SK-N-SH (cell line): ENCODE measurements around the gene METTL2B. TPM values are rescaled to one million over a fixed set of nuclear protein-coding genes. Genes with fewer than 3 reads are reported as not detected.
"Not testable (repeated sequence)": the region's sequence is repeated elsewhere in the genome, so short reads cannot be mapped to it uniquely, and the experiment has no call there.

Experiments used
- CTCF ChIA-PET: fragments of 300-600, 350-600 bp; formaldehyde crosslinking; extraction: SDS; loops from one replicate; lab custom pipeline; 2021; lab: Yijun Ruan, JAX
- POLR2A ChIA-PET: fragments of 350-600 bp; sonication (Branson Sonifier 250); formaldehyde crosslinking; extraction: SDS; loops from one replicate; lab custom pipeline; 2020; ENCODE audit warnings: antibody characterized with exemption, inconsistent platforms; lab: Yijun Ruan, JAX
- DNase-seq: peaks from one replicate; pipeline ENCODE4 v3.0.0; 2012
- H2AFZ ChIP-seq: fragments of 200-600 bp; sonication (generic); 2 replicates; pipeline ENCODE4 v1.8.1; 2016; ENCODE audit warnings: antibody characterized with exemption, mild to moderate bottlenecking, low read depth
- H3F3A ChIP-seq: fragments of 200-600 bp; sonication (generic); replicated peaks from 2 replicates; pipeline ENCODE3; 2016; ENCODE audit warnings: antibody characterized with exemption, mild to moderate bottlenecking; ENCODE audit not compliant: insufficient read depth
- H3K27ac ChIP-seq, 2 experiments: fragments of 200-500 bp in 1 of 2; fragments of 200-600 bp in 1 of 2; sonication (Bioruptor generic) in 1 of 2; sonication (generic), shearing (Covaris generic) in 1 of 2; 2 replicates each; pipeline versions ENCODE4 v1.5.1 to v1.6.1; 2014 to 2016; ENCODE audit warnings: low read depth in 2 of 2, inconsistent platforms in 1 of 2, low read length in 1 of 2, mild to moderate bottlenecking in 1 of 2, mixed read lengths in 1 of 2
- H3K27me3 ChIP-seq: fragments of 200-600 bp; sonication (generic), shearing (Covaris generic); 2 replicates; pipeline ENCODE4 v1.6.1; 2016; ENCODE audit warnings: mixed run types; ENCODE audit not compliant: insufficient read depth
- H3K36me3 ChIP-seq, 2 experiments: fragments of 200-500 bp in 1 of 2; fragments of 200-600 bp in 1 of 2; sonication (Bioruptor generic) in 1 of 2; sonication (generic) in 1 of 2; replicated peaks in 1 of 2; 2 replicates each; pipeline versions ENCODE3 to v1.5.1; 2014 to 2016; ENCODE audit warnings: low read length in 1 of 2, mild to moderate bottlenecking in 1 of 2; ENCODE audit not compliant: insufficient read depth in 2 of 2, control insufficient read depth in 1 of 2
- H3K4me1 ChIP-seq, 2 experiments: fragments of 200-500 bp in 1 of 2; fragments of 200-600 bp in 1 of 2; sonication (Bioruptor generic) in 1 of 2; sonication (generic), shearing (Covaris generic) in 1 of 2; 2 replicates each; pipeline versions ENCODE4 v1.5.1 to v1.6.1; 2014 to 2016; ENCODE audit warnings: low read depth in 1 of 2, low read length in 1 of 2, mixed run types in 1 of 2; ENCODE audit not compliant: insufficient read depth in 2 of 2, control insufficient read depth in 1 of 2
- H3K4me2 ChIP-seq: fragments of 200-600 bp; sonication (generic), shearing (Covaris generic); 2 replicates; pipeline ENCODE4 v1.6.1; 2017; ENCODE audit warnings: mixed run types
- H3K4me3 ChIP-seq, 2 experiments: fragments of 200-500 bp in 1 of 2; fragments of 200-600 bp in 1 of 2; sonication (Bioruptor generic) in 1 of 2; sonication (generic), shearing (Covaris generic) in 1 of 2; 2 replicates each; pipeline versions ENCODE4 v1.5.1 to v1.8.1; 2014 to 2016; ENCODE audit warnings: low read depth in 2 of 2, inconsistent platforms in 1 of 2, low read length in 1 of 2, mild to moderate bottlenecking in 1 of 2, mixed read lengths in 1 of 2, moderate library complexity in 1 of 2
- H3K79me2 ChIP-seq: fragments of 200-600 bp; sonication (generic); 2 replicates; pipeline ENCODE4 v1.8.1; 2017; ENCODE audit warnings: mild to moderate bottlenecking; ENCODE audit not compliant: insufficient read depth
- H3K9ac ChIP-seq: fragments of 200-600 bp; sonication (generic); 2 replicates; pipeline ENCODE4 v1.6.1; 2017; ENCODE audit warnings: mixed run types
- H3K9me2 ChIP-seq: fragments of 200-600 bp; sonication (generic); 2 replicates; pipeline ENCODE4 v1.6.1; 2017; ENCODE audit warnings: mixed run types
- H3K9me3 ChIP-seq: fragments of 200-600 bp; sonication (generic); 2 replicates; pipeline ENCODE4 v1.6.1; 2017; ENCODE audit warnings: mixed run types, mild to moderate bottlenecking, moderate library complexity
- H4K20me1 ChIP-seq: fragments of 200-600 bp; sonication (generic); 2 replicates; pipeline ENCODE4 v1.6.1; 2017; ENCODE audit warnings: mild to moderate bottlenecking, mixed run types; ENCODE audit not compliant: insufficient read depth
- FOSL2 ChIP-seq: IDR thresholded peaks from 2 replicates; pipeline ENCODE4 v1.4.0; 2012; ENCODE audit warnings: low read depth, mild to moderate bottlenecking, moderate library complexity, borderline replicate concordance
- JUND ChIP-seq: IDR thresholded peaks from 2 replicates; pipeline ENCODE4 v1.4.0; 2012
- MAX ChIP-seq: IDR thresholded peaks from 2 replicates; pipeline ENCODE4 v1.4.0; 2012; ENCODE audit warnings: low read depth
- NFIC ChIP-seq: IDR thresholded peaks from 2 replicates; pipeline ENCODE4 v1.4.0; 2012; ENCODE audit warnings: borderline replicate concordance
- PBX3 ChIP-seq: IDR thresholded peaks from 2 replicates; pipeline ENCODE4; 2012
- POLR2AphosphoS5 ChIP-seq: IDR thresholded peaks from 2 replicates; pipeline ENCODE4 v1.6.1; 2012; ENCODE audit warnings: low read depth, low read length
- REST ChIP-seq: IDR thresholded peaks from 2 replicates; pipeline ENCODE4 v1.6.1; 2012; ENCODE audit warnings: mild to moderate bottlenecking, low read depth, low read length, moderate library complexity
- SIN3A ChIP-seq: IDR thresholded peaks from 2 replicates; pipeline ENCODE4 v1.6.1; 2012; ENCODE audit warnings: low read depth, mild to moderate bottlenecking, low read length, moderate library complexity, borderline replicate concordance
- TAF1 ChIP-seq: IDR thresholded peaks from 2 replicates; pipeline ENCODE4 v1.6.1; 2012; ENCODE audit warnings: low read depth, mild to moderate bottlenecking, low read length, moderate library complexity, borderline replicate concordance
- TCF12 ChIP-seq: IDR thresholded peaks from 2 replicates; pipeline ENCODE4 v1.4.0; 2012
- WGBS: methylation state at CpG from one replicate; pipeline ENCODE4 v1.1.6; 2017; ENCODE audit warnings: low lambda C conversion rate; 5-methylcytosine and 5-hydroxymethylcytosine counted together
- polyA plus RNA-seq, 3 experiments: library from polyadenylated mRNA; depleted of rRNA; stranded (reverse); fragments of >200 nt; gene quantifications; 2 replicates each; pipeline ENCODE4 v1.2.3, GENCODE V29; 2012

Gene METTL2B
- polyA plus RNA-seq, 1 of the 3 experiments (the other 2 are of a cell fraction): 22.5 TPM

- DNase-seq, H2AFZ ChIP-seq, H3K9ac ChIP-seq, H3K9me3 ChIP-seq, H3K79me2 ChIP-seq, H3K9me2 ChIP-seq, H3K36me3 ChIP-seq, H3K27ac ChIP-seq, POLR2A ChIA-PET, H4K20me1 ChIP-seq, H3K4me3 ChIP-seq, H3K4me2 ChIP-seq, H3F3A ChIP-seq, CTCF ChIA-PET, H3K4me1 ChIP-seq, H3K27me3 ChIP-seq: not testable (repeated sequence)
- 90% methylated on average over 11 of the region's 11 CpGs for WGBS
Observed at GRCh38 chr7:128511692-128512091, 35.1 kb downstream of the METTL2B start.

- POLR2A ChIA-PET, H3F3A ChIP-seq, H3K9ac ChIP-seq, H3K4me2 ChIP-seq, H3K27me3 ChIP-seq, DNase-seq, H3K9me3 ChIP-seq, H3K27ac ChIP-seq, H3K4me1 ChIP-seq, H2AFZ ChIP-seq, H3K4me3 ChIP-seq, H3K79me2 ChIP-seq, H4K20me1 ChIP-seq, H3K36me3 ChIP-seq, H3K9me2 ChIP-seq, CTCF ChIA-PET: not testable (repeated sequence)
- WGBS: 56% methylated on average over 6 of the region's 6 CpGs
Observed at GRCh38 chr7:128515232-128515631, 38.7 kb downstream of the METTL2B start.

- H3K9me2 ChIP-seq, CTCF ChIA-PET, H3K27ac ChIP-seq, H3K27me3 ChIP-seq, H3F3A ChIP-seq, H3K9me3 ChIP-seq, H3K4me2 ChIP-seq, POLR2A ChIA-PET, H2AFZ ChIP-seq, H3K79me2 ChIP-seq, H4K20me1 ChIP-seq, DNase-seq, H3K4me1 ChIP-seq, H3K4me3 ChIP-seq, H3K9ac ChIP-seq, H3K36me3 ChIP-seq: not testable (repeated sequence)
- WGBS: 80% methylated on average over 5 of the region's 5 CpGs
Observed at GRCh38 chr7:128517023-128517422, 40.5 kb downstream of the METTL2B start.

GRCh38 chr7:128523226-128523931 is 46.8 kb downstream of the METTL2B start:
- H3K9me3 ChIP-seq, POLR2A ChIA-PET, H3K9me2 ChIP-seq, H3K4me3 ChIP-seq, H3K9ac ChIP-seq, H2AFZ ChIP-seq, H3K27me3 ChIP-seq, H3K4me1 ChIP-seq, H3K4me2 ChIP-seq, H4K20me1 ChIP-seq: not testable (repeated sequence)
- CTCF ChIA-PET: interaction anchor here (0.7 kb wide), 1 partner anchor 62 kb away, joined by 3 read pairs; no protein-coding TSS in a partner anchor
- peak; percentile 45 for DNase-seq
- Histone ChIP-seq H3F3A (peaks cover 34% of the 10 kb centered on the region), H3K36me3 (peaks cover 0 to 12% of the 10 kb centered on the region in 2 experiments), H3K79me2 (peaks cover 15% of the 10 kb centered on the region; the same call in 1 of the 2 replicates), H3K27ac (peak overlapping the region in 1 of 2 experiments; percentile 50; a peak in 1 of 4 replicates)
- WGBS: 27% methylated on average over 6 of the region's 7 CpGs
- TF ChIP-seq MAX: peak; percentile 79; the same call in 1 of the 2 replicates
- TF ChIP-seq TCF12: peak; percentile 58; the same call in 1 of the 2 replicates
- TF ChIP-seq SIN3A: peak; percentile 62; the same call in 1 of the 2 replicates
- TF ChIP-seq PBX3: peak; percentile 75
- TF ChIP-seq REST: 0 out of 2 replicates have a peak, but pooled peaks have one; percentile 43
- peak; percentile 90 for TF ChIP-seq JUND
- TF ChIP-seq POLR2AphosphoS5: peak; percentile 61; the same call in 1 of the 2 replicates
- TF ChIP-seq TAF1: 0 out of 2 replicates have a peak, but pooled peaks have one; percentile 17
- TF ChIP-seq NFIC: peak; percentile 99
- peak; percentile 91; the same call in 1 of the 2 replicates for TF ChIP-seq FOSL2
